GM12878 (cell line): Measurements from ENCODE around the gene RUSC1.

ENCODE experiments used
- FOXK2 ChIP-seq: fragments of 450-650 bp; IDR thresholded peaks from 2 replicates; pipeline ENCODE4 v1.6.1; 2017; ENCODE audit warnings: mild to moderate bottlenecking, moderate library complexity
- RFX5 ChIP-seq: IDR thresholded peaks from 2 replicates; pipeline ENCODE4 v1.6.1; 2011; ENCODE audit warnings: low read depth, low read length, improper control_type of control experiment
- TF ChIP-seq, protein P1 (sequence below), 3 experiments: IDR thresholded peaks in 2 of 3; conservative IDR thresholded peaks in 1 of 3; 2 replicates each; pipeline ENCODE4 v1.5.1; 2011; ENCODE audit warnings: low read depth in 3 of 3, low read length in 3 of 3, mild to moderate bottlenecking in 3 of 3, control low read depth in 2 of 3, moderate library complexity in 2 of 3, inconsistent platforms in 1 of 3, mixed read lengths in 1 of 3; ENCODE audit not compliant: control insufficient read depth in 2 of 3, insufficient read depth in 1 of 3; ENCODE audit errors: extremely low read depth in 1 of 3
- TF ChIP-seq, protein P2 (sequence below): fragments of 450-650 bp; IDR thresholded peaks from 2 replicates; pipeline ENCODE4 v1.6.1; 2017; ENCODE audit warnings: mild to moderate bottlenecking

DNA sequence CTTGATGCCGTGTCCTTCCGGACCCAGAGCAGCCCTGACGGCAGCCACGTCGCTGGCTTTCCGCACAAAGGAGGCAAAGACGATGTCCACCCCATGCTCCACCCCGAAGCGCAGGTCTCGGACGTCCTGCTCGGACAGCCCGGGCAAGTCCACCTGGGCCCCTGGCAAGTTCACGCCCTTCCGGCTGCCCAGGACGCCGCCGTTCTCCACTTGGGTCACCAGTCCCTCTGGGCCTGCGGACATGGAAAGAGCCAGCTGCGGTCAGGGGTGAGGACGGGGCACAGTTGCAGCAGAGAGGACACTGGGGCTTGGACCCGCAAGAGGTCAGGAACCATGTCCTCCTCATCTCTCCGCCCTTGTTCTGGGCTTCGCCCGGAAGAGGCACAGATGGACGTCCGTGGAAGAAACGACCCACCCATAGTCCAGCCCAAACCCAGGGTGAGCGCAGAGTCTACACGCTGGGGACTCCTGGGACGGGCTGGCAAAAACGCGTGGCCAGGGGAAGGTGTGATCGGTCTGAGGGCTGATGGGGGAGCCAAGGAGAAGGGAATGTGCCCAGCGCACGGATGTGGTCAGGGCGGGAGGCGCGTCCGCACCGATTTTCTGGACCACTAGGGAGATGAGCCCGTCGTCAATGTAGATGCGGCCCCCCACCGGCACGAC, 26.0 kb upstream of the RUSC1 start:
- TF ChIP-seq RFX5 (no peak), FOXK2 (no peak)
- TF ChIP-seq, protein P1, sequence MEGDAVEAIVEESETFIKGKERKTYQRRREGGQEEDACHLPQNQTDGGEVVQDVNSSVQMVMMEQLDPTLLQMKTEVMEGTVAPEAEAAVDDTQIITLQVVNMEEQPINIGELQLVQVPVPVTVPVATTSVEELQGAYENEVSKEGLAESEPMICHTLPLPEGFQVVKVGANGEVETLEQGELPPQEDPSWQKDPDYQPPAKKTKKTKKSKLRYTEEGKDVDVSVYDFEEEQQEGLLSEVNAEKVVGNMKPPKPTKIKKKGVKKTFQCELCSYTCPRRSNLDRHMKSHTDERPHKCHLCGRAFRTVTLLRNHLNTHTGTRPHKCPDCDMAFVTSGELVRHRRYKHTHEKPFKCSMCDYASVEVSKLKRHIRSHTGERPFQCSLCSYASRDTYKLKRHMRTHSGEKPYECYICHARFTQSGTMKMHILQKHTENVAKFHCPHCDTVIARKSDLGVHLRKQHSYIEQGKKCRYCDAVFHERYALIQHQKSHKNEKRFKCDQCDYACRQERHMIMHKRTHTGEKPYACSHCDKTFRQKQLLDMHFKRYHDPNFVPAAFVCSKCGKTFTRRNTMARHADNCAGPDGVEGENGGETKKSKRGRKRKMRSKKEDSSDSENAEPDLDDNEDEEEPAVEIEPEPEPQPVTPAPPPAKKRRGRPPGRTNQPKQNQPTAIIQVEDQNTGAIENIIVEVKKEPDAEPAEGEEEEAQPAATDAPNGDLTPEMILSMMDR (IDR thresholded peaks at IDR 0.05 in 2 of 3, conservative IDR thresholded peaks at IDR 0.05 in 1 of 3; ENCODE audit: control insufficient read depth in 2 of 3, extremely low read depth in 1 of 3, insufficient read depth in 1 of 3, low read depth in 3 of 3, low read length in 3 of 3): no peak
- TF ChIP-seq, protein P2, sequence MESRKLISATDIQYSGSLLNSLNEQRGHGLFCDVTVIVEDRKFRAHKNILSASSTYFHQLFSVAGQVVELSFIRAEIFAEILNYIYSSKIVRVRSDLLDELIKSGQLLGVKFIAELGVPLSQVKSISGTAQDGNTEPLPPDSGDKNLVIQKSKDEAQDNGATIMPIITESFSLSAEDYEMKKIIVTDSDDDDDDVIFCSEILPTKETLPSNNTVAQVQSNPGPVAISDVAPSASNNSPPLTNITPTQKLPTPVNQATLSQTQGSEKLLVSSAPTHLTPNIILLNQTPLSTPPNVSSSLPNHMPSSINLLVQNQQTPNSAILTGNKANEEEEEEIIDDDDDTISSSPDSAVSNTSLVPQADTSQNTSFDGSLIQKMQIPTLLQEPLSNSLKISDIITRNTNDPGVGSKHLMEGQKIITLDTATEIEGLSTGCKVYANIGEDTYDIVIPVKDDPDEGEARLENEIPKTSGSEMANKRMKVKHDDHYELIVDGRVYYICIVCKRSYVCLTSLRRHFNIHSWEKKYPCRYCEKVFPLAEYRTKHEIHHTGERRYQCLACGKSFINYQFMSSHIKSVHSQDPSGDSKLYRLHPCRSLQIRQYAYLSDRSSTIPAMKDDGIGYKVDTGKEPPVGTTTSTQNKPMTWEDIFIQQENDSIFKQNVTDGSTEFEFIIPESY: no peak
